Suprapubic skin (tissue), 4 donors: ENCODE measurements around the gene AMH. TPM values are rescaled to one million over a fixed set of nuclear protein-coding genes. Genes with fewer than 3 reads are reported as not detected.

Experiments
- DNase-seq, 2 donors: peaks; one replicate each; pipeline ENCODE4 v3.0.0-alpha.2; 2019; ENCODE audit warnings: low spot score in 2 of 2
- H3K27ac ChIP-seq: fragments of 200-600 bp; sonication (generic); one replicate; pipeline ENCODE4 v1.5.1; 2019
- H3K27me3 ChIP-seq: fragments of 200-600 bp; sonication (generic); one replicate; pipeline ENCODE4 v1.5.1; 2019
- H3K36me3 ChIP-seq: fragments of 200-600 bp; sonication (generic); one replicate; pipeline ENCODE4 v1.5.1; 2019
- H3K4me1 ChIP-seq: fragments of 200-600 bp; sonication (generic); one replicate; pipeline ENCODE4 v1.5.1; 2019
- H3K4me3 ChIP-seq: fragments of 200-600 bp; sonication (generic); one replicate; pipeline ENCODE4 v1.5.1; 2019; ENCODE audit warnings: mild to moderate bottlenecking
- H3K9me3 ChIP-seq: fragments of 200-600 bp; sonication (generic); one replicate; pipeline ENCODE4 v1.5.1; 2019
- CTCF ChIP-seq, 2 donors: fragments of 200-600 bp in 1 of 2; fragments of 450-650 bp in 1 of 2; sonication (generic) in 1 of 2; IDR thresholded peaks; one replicate each; pipeline ENCODE4 v1.5.1; 2016 to 2019; ENCODE audit warnings: antibody characterized with exemption in 2 of 2, mild to moderate bottlenecking in 1 of 2, moderate library complexity in 1 of 2
- EP300 ChIP-seq: sonication (generic); formaldehyde crosslinking; IDR thresholded peaks from one replicate; pipeline ENCODE4 v1.6.1; 2017; ENCODE audit warnings: antibody characterized with exemption
- POLR2A ChIP-seq, 2 donors: fragments of 450-650 bp; IDR thresholded peaks; one replicate each; pipeline ENCODE4 v1.6.1; 2017; ENCODE audit warnings: antibody characterized with exemption in 2 of 2, mild to moderate bottlenecking in 2 of 2, moderate library complexity in 2 of 2
- POLR2AphosphoS5 ChIP-seq, 3 donors: sonication (generic); formaldehyde crosslinking; IDR thresholded peaks; one replicate each; pipeline ENCODE4 v1.6.1; 2017; ENCODE audit warnings: antibody characterized with exemption in 3 of 3
- WGBS: methylation state at CpG from one replicate; pipeline ENCODE4 v1.1.5; 2018; 5-methylcytosine and 5-hydroxymethylcytosine counted together
- total RNA-seq, 4 donors: library from RNA; depleted of rRNA; stranded (reverse); fragments of >200 nt; gene quantifications; one replicate each; pipeline ENCODE4 v1.1.0, GENCODE V29; 2016

Gene AMH
- total RNA-seq, 4 donors from 2014 or later: 1.7 to 4.3 (median 3.0) TPM

- Histone ChIP-seq H3K27me3 (peaks cover 44% of the 10 kb centered on the region), H3K4me3 (no peak overlapping the region), H3K4me1 (peaks cover 41% of the 10 kb centered on the region), H3K36me3 (peaks cover 59% of the 10 kb centered on the region), H3K27ac (no peak overlapping the region), H3K9me3 (no peaks in the 10 kb centered on the region)
- TF ChIP-seq POLR2AphosphoS5 (IDR thresholded peaks at IDR 0.05): no peak
- no peak for TF ChIP-seq POLR2A (IDR thresholded peaks at IDR 0.05)
- DNase-seq: no peak
- 86% methylated on average over 12 of the region's 21 CpGs for WGBS
These were observed 750 bp upstream of the AMH start for GRCh38 chr19:2248136-2249009.

- no peak overlapping the region for H3K27ac ChIP-seq
- H3K4me1 ChIP-seq: peaks cover 44% of the 10 kb centered on the region
- 32% methylated on average over 18 of the region's 43 CpGs for WGBS
- H3K9me3 ChIP-seq: no peaks in the 10 kb centered on the region
- TF ChIP-seq EP300 (no peak), CTCF (IDR thresholded peaks at IDR 0.05) (no peak), POLR2AphosphoS5 (IDR thresholded peaks at IDR 0.05) (no peak), POLR2A (IDR thresholded peaks at IDR 0.05) (no peak)
- no peak overlapping the region for H3K4me3 ChIP-seq
- DNase-seq: no peak
- H3K36me3 ChIP-seq: peaks cover 41% of the 10 kb centered on the region
- peaks cover 51% of the 10 kb centered on the region for H3K27me3 ChIP-seq
These were observed 1.0 kb downstream of the AMH start for GRCh38 chr19:2249880-2250765.

GRCh38 chr19:2250766-2251105 is 1.6 kb downstream of the AMH start:
- peaks cover 44% of the 10 kb centered on the region for H3K4me1 ChIP-seq
- no peak overlapping the region for H3K27ac ChIP-seq
- DNase-seq: no peak
- peaks cover 51% of the 10 kb centered on the region for H3K27me3 ChIP-seq
- peaks cover 35% of the 10 kb centered on the region for H3K36me3 ChIP-seq
- peak overlapping the region; percentile 37 for H3K4me3 ChIP-seq
- no CpG with 5 or more reads among the region's 40 CpGs for WGBS
- H3K9me3 ChIP-seq: no peaks in the 10 kb centered on the region
- no peak for TF ChIP-seq POLR2AphosphoS5 (IDR thresholded peaks at IDR 0.05)
- TF ChIP-seq CTCF (IDR thresholded peaks at IDR 0.05): no peak
- TF ChIP-seq POLR2A (IDR thresholded peaks at IDR 0.05): no peak
- no peak for TF ChIP-seq EP300

- Histone ChIP-seq H3K4me1 (peaks cover 44% of the 10 kb centered on the region), H3K4me3 (peak overlapping the region; percentile 37), H3K27ac (no peak overlapping the region), H3K36me3 (peaks cover 29% of the 10 kb centered on the region), H3K9me3 (no peaks in the 10 kb centered on the region), H3K27me3 (peaks cover 51% of the 10 kb centered on the region)
- DNase-seq: no peak
- WGBS: 12% methylated on average over 5 of the region's 125 CpGs
- TF ChIP-seq POLR2A (IDR thresholded peaks at IDR 0.05) (no peak), POLR2AphosphoS5 (IDR thresholded peaks at IDR 0.05) (no peak), CTCF (IDR thresholded peaks at IDR 0.05) (no peak), EP300 (no peak)
These were observed 2.3 kb downstream of the AMH start for GRCh38 chr19:2251106-2252054.
